HG03442 (cell line): ENCODE data around the gene SPTBN1.

ENCODE experiments used
- ATAC-seq: cut with Tn5 transposase; IDR thresholded peaks from one replicate; pipeline ENCODE4 v1.9.1; 2021; ENCODE audit warnings: mild to moderate bottlenecking, moderate library complexity; ENCODE audit not compliant: unreplicated experiment

Gene SPTBN1

DNA sequence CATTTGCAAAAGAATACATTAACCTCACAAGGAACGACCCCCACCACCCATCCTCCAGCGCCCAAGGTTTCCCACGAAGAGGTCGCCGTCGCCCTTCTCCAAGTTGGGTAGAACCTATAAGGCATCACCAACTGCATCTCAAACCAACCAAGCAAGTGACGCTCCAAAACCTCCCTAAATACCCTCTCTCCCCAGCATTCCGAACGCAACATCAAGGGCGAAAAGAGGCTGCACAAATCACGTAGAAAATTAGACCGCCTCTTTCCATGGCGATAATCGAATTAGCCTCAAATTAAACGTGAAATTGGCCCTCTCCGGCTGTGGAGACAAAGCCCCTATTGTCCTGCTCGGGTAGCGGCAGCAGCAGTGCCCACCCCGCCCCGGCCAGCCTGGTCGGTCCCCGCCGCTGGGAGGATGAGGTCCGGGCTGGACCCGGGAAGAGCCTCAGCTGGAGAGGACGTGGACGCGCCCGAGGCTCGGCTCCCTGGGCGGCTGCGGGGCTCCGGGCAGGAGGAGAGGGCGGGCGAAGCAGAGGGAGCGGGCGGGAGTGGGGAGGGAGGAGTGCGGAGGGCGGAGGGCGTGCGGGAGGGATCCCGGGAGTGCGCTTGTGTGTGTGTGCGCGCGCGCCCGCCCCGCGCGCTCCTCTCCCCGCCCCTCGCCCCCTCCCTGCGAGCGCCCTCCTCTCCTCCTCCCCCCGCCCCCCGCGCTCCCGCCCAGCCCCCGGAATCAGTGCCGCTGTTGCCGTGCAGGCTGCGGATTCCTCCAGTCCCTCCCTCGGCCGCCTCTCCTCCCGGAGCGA is at the start of gene SPTBN1:
Gene SPTBN1 (plus strand): TSS at position 765 of the 799 bp plus-strand sequence. CDS start 70,092 bp downstream, outside the sequence.
- peak; percentile 46 for ATAC-seq

DNA sequence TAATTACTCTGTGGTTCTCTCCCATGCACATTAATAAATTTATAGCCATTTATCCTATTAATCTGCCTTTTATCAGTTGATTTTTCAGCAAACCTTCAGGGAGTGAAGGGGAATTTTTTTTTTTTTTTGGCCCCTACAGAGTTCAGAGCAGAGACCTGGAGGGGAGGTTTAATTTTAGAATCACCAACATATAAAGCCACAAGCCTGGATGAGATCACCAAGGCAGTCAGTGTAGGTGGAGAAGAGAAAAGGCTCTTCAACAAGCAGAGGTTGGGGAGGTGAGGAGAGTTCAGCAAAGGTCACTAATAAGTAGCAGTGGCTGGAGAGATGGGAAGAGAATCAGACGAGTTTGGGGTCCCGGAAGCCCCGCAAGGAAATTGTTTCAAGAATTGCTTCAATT is 48.4 kb upstream of the SPTBN1 start:
- no peak for ATAC-seq

DNA sequence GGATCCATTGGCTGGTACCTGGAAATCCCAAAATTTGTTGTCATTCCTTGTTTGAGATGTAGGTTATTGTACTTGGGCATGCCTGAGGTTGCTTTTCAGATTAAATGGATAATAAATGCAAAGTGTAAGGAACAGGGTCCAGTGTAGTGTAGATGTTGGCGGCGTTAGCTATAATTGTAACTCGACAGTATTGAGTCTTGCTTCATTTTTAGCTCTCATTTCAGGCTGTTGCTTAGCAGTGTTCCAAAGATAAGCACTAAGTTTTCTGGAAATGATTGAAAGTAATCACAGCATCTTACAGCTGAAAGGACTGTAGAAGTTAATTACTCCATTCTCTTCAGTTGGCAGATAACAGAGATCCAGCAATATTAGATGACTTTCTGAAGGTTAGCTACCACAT is 47.8 kb upstream of the SPTBN1 start:
- ATAC-seq = no peak

DNA sequence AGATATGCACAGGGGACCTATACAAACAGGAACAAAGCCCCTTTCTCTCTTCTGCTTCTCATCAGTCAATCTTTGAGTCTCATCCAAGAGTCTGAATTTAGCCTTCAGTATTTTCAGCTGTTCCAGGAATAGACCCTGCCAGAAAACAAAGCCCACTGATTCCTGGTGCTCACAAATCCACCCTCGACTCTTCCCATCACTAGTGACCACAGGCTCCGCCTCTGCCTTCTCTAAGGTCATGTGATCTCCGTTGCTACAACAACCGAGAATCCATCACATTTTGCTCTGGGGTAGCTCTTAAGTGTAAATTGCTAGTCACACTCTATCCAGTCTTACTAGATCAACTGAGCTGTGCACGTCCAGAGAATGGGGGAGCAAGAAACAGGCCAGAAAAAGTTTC is 46.4 kb upstream of the SPTBN1 start:
- no peak for ATAC-seq

DNA sequence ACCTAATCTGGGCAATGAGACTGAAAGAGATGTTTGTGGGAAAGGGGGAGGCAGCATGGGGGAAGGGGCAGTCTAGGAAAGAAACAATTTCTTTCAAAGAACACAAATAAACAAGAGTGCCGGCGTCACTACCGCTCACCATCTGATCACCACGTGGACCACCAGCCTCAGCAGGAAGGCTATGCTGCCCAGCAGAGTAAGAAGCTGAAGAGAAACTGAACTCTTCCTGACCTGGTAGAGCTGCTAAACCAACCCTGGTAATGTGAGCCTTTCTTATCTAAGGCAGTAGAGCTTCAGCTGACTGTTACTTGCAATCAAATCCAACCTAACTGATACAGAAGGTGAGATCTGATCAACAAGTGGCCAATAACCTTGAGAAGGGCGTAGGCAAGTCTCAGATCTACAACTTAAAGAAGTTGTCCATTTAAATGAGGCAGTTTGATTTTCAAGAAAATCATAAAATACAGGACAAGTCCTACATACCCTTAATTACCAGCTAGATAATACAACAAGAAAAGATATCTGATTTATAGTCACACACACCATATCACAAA is 44.2 kb upstream of the SPTBN1 start:
- no peak for ATAC-seq

DNA sequence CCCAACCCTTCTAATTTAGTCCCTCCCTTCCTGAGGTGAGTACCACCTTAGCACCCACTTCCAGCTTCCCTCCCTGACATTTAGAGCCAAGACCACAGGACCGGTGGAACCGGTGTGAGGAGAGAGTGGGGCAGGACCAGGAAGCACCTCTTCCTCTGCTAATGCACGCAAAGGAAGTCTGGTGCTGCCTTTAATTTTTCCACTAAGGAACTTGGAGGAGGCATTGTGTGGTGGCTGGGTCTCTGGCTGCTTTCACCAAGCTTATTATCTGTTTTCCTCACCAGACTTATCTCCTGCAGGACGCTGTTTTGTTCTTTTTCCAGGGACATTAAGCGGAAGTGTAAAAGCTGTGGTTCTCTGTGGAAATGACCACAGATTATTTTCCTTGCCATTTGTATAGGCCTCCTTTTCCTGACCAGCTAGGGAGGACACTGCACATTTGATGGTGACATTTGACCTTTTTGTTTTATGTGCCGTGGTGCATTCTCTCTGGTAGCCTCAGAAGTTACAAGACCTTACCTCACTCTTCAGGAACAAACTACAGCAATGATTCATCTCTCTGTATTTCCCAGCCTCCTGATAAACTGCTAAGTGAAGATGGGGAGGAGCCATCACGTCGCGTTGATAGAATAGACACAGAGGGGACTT is 39.8 kb upstream of the SPTBN1 start:
- ATAC-seq = no peak

DNA sequence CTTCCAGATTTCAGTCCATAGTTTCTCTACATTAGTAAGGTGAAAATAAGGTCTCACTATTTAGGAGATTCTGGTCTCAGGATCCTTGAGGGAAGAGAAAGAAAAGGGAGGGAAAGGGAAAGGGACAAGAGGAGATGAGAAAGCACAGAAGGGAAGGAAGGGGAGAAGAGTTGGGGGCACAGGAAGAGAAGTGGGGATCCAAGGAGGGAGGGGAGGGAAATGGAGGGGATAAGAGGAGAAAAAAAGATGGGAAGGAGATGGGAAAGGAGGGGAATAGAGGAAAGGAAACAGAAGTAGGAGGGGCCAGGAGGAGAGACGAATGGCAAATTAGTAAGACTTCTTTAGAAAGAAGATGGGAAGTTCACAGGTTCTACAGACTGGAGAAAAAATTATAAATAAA is 39.2 kb upstream of the SPTBN1 start:
- no peak for ATAC-seq

DNA sequence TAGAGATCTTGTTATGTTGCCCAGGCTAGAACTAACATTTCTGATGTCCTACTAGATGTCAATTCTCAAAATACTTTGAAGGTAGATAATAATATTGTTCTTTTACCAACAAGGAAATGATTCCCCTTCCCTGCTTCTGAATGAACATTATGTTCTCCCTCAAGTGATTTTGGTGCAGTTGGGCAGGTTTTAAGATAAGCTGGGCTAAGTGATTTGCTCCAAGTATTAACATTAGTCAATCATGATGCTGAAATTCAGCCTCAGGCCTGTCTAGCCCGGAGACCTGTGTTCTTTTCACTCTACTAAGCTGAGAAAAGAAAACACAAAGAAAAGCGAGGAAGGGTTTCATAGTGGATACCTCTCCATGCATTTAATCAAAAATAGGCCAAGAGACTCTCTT is 38.5 kb upstream of the SPTBN1 start:
- ATAC-seq = no peak

DNA sequence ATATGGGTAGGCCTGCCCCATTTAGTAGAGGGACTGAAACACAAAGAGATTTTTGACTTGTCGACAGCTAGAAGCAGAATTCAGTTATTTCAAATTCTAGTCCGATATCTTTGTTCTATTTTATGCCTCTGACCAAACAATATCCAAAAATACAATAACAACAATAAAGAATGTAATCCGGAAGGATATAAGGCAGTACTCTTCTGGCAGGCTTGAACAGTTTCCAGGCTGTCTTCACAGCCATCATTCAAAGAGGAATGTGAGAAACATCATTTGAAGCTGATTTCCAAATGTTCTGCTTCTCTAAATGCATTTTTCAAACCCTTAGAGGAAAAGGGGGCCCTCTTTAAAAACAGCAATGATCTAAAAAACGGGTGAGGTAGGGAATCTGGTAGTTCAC is 36.7 kb upstream of the SPTBN1 start:
- no peak for ATAC-seq

DNA sequence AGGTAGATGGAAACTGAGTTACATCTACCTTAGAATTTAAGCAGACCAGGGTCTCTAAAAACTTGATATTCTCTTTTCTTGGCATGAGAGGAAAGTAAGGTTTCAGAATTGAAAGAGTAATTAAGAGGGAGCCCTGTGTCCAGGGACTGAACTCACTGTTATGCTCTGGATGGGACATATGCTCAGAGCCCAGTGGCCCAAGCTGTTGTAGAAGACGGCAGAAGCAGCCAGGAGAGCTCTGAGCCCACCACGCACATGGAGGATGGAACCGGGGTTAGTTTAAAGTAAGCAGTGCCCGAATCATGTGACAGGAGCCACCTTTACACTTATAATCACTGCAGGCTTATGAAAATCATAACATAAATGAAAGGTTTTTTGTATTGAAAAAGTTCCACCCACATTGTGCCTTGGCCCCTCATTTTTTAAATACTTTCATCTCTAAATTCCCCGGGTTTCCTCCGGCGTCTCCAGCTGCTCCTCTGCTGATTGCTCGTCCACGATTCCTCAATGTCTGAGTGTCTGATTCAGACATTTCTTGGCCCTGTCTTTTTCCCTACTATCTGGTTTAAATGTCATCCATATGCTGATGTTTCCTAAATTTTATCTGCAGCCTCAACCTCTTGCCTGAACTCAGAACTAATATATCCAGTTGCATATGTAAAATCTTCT is 36.1 kb upstream of the SPTBN1 start:
- ATAC-seq = no peak

DNA sequence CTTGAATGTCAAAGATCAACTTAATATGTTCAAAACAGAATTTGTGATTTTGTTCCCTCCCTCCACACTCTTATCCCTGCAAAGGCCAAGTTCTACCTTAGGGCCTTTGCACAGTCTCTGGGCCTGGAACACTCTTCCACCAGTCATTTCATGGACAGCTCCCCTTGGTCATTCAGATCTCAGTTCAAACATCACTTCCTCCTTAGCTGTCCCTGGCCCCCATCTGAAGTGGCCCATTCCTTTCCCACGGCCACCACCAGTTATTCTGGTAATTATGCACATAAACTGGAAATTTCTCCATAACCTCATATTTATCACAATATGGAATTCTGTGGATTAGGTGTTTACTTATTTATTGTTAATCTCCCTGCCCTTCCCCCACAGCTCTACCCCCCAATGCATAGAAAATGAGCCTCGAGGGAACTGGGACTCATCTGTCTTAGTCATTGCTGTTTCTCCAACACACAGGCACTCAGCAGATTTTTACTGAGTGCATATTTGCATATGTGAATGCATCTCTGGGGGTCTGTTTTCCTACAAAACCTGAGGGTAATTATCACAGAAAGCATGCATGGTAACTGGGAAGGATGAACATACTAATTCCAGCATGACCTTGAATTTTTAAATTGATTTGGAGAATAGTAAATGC is 35.5 kb upstream of the SPTBN1 start:
- no peak for ATAC-seq

DNA sequence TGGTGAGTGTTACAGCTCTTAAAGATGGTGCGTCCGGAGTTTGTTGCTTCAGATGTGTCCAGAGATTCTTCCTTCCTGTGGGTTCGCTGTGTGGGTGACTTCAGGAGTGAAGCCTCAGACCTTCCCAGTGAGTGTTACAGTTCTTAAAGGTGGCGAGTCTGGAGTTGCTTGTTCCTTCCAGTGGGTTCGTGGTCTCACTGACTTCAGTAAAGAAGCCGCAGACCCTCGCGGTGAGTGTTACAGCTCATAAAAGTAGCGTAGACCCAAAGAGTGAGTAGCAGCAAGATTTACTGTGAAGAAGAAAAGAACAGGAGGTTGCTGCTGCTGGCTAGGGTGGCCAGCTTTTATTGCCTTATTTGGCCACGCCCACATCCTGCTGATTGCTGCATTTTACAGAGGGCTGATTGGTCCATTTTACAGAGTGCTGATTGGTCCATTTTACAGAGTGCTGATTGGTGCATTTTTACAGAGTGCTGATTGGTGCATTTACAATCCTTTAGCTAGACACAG is 34.0 kb upstream of the SPTBN1 start:
- ATAC-seq = no peak

DNA sequence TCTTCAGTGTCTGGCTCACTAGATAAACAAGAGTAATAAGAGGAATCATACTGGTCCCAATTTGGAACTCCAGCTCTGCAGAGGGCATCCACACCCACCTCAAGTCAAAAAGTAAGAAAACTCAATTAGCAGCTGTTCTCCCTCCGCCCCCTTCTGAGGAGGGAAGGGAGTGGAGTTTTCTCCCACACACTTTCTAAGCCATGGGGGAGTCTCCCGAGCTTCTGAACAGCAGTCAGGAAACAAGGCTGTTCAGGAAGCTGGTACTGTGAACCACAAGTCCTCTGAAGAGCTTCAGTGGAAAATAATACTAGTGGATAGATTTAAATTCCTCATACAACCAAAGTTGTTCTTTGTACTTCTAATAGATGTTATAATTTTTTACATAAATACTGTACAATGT is 32.9 kb upstream of the SPTBN1 start:
- no peak for ATAC-seq

DNA sequence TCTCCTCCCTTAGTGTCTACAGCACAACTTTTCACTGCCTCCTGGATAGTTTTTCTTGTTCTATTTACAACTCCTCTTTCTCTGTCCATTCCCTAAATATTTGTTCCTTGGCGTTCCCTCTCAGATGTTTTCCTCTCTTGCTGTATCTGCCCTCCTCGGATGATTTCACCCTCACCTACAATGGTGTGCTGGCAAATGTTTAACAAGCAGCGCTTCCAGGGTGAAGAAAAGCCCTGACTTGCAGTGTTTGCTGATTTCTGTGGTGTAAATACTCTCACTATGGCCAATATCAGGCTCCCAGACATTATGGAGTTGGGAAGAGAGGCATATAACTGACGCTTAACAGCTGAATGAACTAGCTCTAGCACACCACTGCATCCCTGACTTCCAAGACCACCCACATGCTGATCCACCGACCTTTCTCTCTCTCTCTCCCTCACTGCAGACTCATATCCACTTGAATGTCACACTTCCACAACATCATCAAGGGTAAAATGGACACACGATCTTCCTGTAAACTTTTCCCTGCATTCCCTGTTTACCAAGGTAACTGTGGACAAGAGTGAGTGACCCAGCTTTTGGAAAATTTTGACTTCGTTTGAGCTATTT is 31.5 kb upstream of the SPTBN1 start:
- no peak for ATAC-seq

DNA sequence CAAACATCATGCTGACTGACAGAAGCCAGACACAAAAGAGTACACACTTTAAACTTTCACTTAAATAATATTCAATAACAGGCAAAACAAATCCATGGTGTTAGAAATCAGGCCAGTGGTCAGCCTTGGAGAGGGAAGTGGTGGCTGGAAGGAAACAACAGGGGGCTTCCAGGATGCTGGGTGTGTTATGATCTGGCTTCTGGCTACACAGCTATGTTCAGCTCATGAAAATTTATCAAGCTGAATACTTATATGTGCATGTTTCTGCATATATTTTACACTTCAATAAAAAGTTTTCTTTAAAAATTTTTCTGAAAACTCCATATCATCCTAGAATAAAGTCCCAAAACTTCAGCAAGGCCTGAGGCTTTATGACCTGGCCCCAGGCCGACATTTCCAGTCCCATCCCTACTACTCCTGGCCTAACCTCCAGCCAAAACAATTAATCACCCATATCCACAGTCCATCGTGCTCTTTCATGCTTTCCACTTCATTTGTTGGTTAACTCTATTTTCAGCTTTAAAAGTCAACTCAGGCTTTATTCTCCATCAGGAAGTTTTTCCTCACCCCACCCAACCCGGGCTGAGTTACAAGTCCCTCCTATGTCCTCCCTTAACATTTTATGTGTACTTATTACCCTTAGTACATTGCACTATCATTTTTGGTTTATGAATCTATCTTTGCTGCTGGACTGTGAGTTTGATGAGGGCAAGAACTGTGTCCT is 27.9 kb upstream of the SPTBN1 start:
- no peak for ATAC-seq

DNA sequence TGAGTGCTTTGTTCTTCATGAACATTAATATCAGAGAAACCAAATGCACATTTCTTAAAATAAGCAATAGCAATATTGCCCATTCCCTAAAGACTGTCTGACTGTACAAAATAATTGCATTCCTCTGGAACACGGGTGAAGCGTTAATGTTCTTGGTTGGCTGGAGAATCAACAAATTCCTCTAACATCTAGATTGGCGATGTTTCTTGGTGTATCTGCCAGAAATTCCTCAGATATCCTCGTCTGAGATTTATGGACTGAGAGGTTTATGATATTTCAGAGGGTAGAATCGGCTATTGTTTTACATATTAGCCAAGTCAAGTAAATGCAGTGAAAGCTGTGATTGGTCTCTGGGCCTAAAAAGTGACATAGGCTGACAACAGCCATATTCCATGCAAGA is 27.1 kb upstream of the SPTBN1 start:
- ATAC-seq = no peak

DNA sequence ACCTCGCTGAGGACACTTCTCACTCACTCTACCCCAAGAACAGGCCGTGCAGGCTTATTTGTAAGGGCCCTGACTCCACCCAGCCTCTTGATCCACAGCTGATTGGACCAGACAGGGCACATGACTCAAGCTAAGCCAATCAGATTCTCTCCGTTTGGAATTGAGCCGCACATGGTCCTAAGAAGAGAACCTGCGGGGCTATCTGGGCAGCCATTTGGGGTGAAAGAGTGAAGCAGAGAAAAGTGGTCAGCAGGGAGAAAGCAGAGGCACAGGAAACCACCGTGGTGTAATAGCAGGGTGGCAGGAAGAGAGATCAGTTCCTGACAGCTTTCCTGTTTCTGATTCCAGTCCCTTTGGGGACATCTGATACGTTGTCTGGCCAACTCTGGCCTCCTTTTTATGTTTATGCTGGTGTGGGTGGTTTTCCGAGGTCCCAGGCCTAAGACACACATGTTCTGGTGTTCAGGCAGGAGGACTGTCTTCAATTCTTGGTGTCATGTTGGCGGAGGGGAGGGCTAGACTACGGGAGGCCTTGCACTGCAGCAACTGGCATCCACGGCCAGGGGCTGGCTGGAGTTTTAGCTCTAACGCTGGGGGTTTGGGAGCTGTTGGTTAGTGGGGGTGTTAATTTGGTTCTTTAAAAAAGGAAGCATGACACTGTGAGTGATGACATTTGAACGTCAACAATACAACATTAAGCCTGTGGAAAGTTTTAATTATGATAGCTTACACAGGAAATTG is 26.1 kb upstream of the SPTBN1 start:
- no peak for ATAC-seq

DNA sequence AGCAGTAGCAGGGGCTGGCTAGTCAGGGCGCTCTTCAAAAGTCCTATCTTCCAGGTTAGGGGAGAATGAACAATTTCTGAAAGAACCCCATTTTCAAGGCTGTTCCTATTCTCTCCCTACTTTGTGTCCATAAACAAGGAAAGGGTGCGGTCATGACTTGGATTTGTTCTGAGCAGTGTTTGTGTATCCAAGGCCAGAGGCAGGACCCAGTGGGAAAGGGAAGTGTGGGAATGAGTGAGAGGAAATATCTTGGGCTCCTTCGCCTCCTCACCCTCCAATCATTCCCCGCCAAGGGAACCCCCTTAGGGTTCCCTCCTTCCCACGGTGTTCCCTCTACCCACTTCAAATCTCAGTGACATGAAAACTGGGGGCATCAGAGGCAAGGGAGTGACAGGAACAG is 25.5 kb upstream of the SPTBN1 start:
- no peak for ATAC-seq
